GM23248 (cell line): ENCODE measurements around the gene RALBP1. TPM values are rescaled to one million over a fixed set of nuclear protein-coding genes. Genes with fewer than 3 reads are reported as not detected.

ENCODE experiments used
- DNase-seq: peaks from one replicate; pipeline ENCODE4 v3.0.0-alpha.2; 2015
- H2AFZ ChIP-seq: fragments of 200-600 bp; sonication (generic); 2 replicates; pipeline ENCODE4 v1.6.1; 2016; ENCODE audit warnings: antibody characterized with exemption
- H3F3A ChIP-seq: fragments of 200-600 bp; sonication (generic); 2 replicates; pipeline ENCODE4 v1.6.1; 2016; ENCODE audit warnings: mild to moderate bottlenecking, antibody characterized with exemption, mixed run types; ENCODE audit not compliant: insufficient read depth
- H3K27ac ChIP-seq: fragments of 200-600 bp; sonication (generic); 2 replicates; pipeline ENCODE4 v1.5.1; 2016; ENCODE audit warnings: mild to moderate bottlenecking
- H3K27me3 ChIP-seq: fragments of 200-600 bp; sonication (generic); replicated peaks from 2 replicates; pipeline ENCODE4 v1.6.1; 2016; ENCODE audit warnings: mild to moderate bottlenecking; ENCODE audit not compliant: insufficient read depth
- H3K36me3 ChIP-seq: fragments of 200-600 bp; sonication (generic); 2 replicates; pipeline ENCODE4 v1.6.1; 2016; ENCODE audit warnings: low read depth, mild to moderate bottlenecking
- H3K4me1 ChIP-seq: fragments of 200-600 bp; sonication (generic); 2 replicates; pipeline ENCODE4 v1.6.1; 2016; ENCODE audit warnings: mild to moderate bottlenecking; ENCODE audit not compliant: insufficient read depth
- H3K4me2 ChIP-seq: fragments of 200-600 bp; sonication (generic); one replicate; pipeline ENCODE4 v1.6.1; 2016; ENCODE audit warnings: mild to moderate bottlenecking; ENCODE audit not compliant: unreplicated experiment
- H3K4me3 ChIP-seq: fragments of 200-600 bp; sonication (generic); 2 replicates; pipeline ENCODE4 v1.5.1; 2016; ENCODE audit warnings: mild to moderate bottlenecking
- H3K79me2 ChIP-seq: fragments of 200-600 bp; sonication (generic); 2 replicates; pipeline ENCODE4 v1.6.1; 2016; ENCODE audit warnings: mild to moderate bottlenecking; ENCODE audit not compliant: insufficient read depth
- H3K9ac ChIP-seq: fragments of 200-600 bp; sonication (generic); 2 replicates; pipeline ENCODE4 v1.6.1; 2016; ENCODE audit warnings: mild to moderate bottlenecking
- H3K9me2 ChIP-seq: fragments of 200-600 bp; sonication (generic); 2 replicates; pipeline ENCODE4 v1.6.1; 2016; ENCODE audit warnings: mixed run types, mild to moderate bottlenecking, moderate library complexity; ENCODE audit not compliant: insufficient read depth
- H3K9me3 ChIP-seq: fragments of 200-600 bp; sonication (generic); one replicate; pipeline ENCODE4 v1.6.1; 2017; ENCODE audit warnings: low read depth
- H4K20me1 ChIP-seq: fragments of 200-600 bp; sonication (generic); 2 replicates; pipeline ENCODE4 v1.6.0; 2016; ENCODE audit not compliant: insufficient read depth
- EZH2 ChIP-seq: fragments of 200-600 bp; sonication (generic); IDR thresholded peaks from 2 replicates; pipeline ENCODE4 v1.6.1; 2018; ENCODE audit warnings: antibody characterized with exemption, mild to moderate bottlenecking; ENCODE audit not compliant: insufficient read depth, poor library complexity, severe bottlenecking
- EZH2phosphoT487 ChIP-seq: fragments of 200-600 bp; sonication (generic); IDR thresholded peaks from 2 replicates; pipeline ENCODE4 v1.6.1; 2018; ENCODE audit warnings: antibody characterized with exemption, moderate library complexity, mild to moderate bottlenecking, low read depth; ENCODE audit not compliant: insufficient read depth
- WGBS, 2 experiments: methylation state at CpG; one replicate each; pipeline ENCODE4 v1.1.6; 2015 to 2017; ENCODE audit warnings: low lambda C conversion rate in 2 of 2, low coverage in 1 of 2; ENCODE audit errors: missing lambda C conversion rate in 2 of 2; 5-methylcytosine and 5-hydroxymethylcytosine counted together
- in situ Hi-C: fragments of 300-500 bp; cut with MboI; formaldehyde crosslinking; loops from 2 replicates; pipeline ENCODE4 v1.15.0; 2020
- polyA plus RNA-seq: library from polyadenylated mRNA; unstranded; fragments of >200 nt; fragmentation: Nextera tagmentation; extraction: Ambion mirVana; gene quantifications from 2 replicates; pipeline ENCODE4 v1.2.1, GENCODE V29; 2016
- total RNA-seq: library from RNA; depleted of rRNA; stranded (reverse); fragments of >200 nt; shearing (Covaris generic); gene quantifications from 2 replicates; pipeline ENCODE4 v1.2.3, GENCODE V29; 2014

Gene RALBP1
- total and polyA plus RNA-seq, 2 experiments from 2014 or later, result 44.7 to 83.9 TPM

DNA sequence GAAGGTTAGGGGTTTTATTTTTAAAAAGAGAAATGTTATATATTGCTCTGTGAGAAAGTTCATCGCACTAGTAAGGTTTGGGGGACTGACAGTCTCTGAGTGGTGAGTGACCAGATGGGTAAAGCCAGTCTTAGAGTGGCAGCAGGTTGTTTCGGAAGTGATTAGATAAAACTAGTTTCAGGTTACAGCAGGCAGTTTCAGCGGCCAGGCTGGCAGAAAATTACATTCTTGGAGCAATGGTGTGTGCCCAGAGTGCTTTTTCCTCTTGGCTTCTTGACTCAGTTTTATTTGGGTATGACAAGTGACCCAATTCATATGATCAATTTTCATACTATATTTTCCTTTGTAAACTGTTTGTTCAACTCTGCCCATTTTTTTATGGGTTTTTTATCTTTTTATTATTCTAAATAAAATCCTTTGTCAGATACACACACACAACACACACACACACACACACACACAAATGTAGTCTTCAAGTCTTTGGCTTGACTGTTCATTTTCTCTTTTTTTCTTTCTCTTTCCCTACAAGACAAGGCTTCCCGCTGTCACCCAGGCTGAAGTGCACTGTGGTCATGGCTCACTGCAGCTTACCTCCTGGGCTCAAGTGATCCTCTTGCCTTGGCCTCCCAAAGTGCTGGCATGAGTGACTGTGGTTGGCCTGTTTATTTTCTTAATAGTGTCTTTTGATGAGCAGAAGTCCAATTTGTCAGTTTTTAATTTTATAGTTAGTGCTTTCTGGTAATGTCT lies 30.9 kb downstream of the RALBP1 start:
- H3K9ac ChIP-seq, result no peak overlapping the region
- WGBS, 2 experiments, result 73 to 76% methylated on average over 4 of the region's 4 CpGs
- no peaks in the 10 kb centered on the region for H3K27me3 ChIP-seq
- peaks cover 100% of the 10 kb centered on the region for H3K79me2 ChIP-seq
- no peaks in the 10 kb centered on the region for H3K9me2 ChIP-seq
- peaks cover 7% of the 10 kb centered on the region; the same call in 1 of the 2 replicates for H4K20me1 ChIP-seq
- no peak for TF ChIP-seq EZH2phosphoT487
- TF ChIP-seq EZH2, result no peak
- 0 out of 2 replicates have a peak, but pooled peaks cover 6% of the 10 kb centered on the region for H3K4me1 ChIP-seq
- in situ Hi-C loops, result no loop called here
- no peaks in the 10 kb centered on the region for H3F3A ChIP-seq
- H3K9me3 ChIP-seq, result no peaks in the 10 kb centered on the region
- H3K36me3 ChIP-seq, result no peaks in the 10 kb centered on the region
- DNase-seq, result peak; percentile 21
- H3K4me2 ChIP-seq, result no peak overlapping the region
- no peak overlapping the region for H2AFZ ChIP-seq
- H3K27ac ChIP-seq, result no peak overlapping the region
- no peak overlapping the region for H3K4me3 ChIP-seq

DNA sequence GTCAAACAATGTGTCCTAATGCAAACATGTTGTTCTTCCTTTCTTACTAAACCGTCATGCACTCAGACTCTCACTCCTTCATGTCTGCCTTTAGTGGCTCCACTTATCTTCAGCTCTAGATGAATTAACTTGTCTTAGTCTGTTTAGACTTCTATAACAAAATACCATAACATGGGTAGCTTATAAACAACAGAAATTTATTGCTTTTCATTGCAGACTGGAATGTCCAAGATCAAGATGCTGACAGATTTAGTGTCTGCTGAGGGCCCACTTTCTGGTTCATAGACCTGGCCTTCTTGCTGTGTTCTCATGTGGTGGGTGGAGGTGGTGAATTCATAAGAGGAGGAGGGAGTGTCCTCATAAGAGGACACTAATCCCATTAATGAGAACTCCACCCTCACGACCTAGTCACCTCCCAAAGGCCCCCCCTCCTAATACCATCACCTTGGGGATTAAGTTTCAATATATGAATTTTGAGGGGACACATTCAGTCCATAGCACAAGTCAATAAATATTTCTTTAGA lies 32.3 kb downstream of the RALBP1 start:
- H3K27ac ChIP-seq, result no peak overlapping the region

DNA sequence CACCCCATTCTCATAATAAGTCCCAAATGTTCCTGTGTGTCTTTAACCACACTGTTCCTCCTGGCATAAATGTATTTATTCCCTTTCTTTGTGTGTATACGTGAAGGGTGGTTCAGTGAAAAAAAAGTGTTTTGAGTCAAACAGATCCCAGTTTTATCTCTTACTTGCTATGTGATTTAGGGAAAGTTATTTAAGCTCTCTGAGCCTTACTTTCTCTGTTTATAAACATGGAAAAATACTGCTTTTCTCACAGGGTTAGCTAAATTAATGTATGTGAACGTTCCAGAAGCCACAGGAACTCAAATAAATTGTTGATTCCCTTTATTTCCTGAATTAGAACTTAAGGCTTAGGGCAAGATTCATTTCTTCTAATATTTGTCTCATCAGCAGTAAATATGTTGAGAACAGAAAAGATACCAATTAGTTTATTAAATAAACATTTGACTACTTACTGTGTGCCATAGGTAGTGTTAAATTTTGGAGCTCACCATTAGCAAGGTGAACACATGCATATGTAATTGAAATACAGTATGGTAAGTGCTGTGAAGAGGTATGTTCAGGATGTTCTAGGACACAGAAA lies 33.2 kb downstream of the RALBP1 start:
- no peak for DNase-seq

More for the DNA sequence above, 32.3 kb downstream of the RALBP1 start:
- TF ChIP-seq EZH2phosphoT487, result no peak
- no peak for TF ChIP-seq EZH2
- no peaks in the 10 kb centered on the region for H3K36me3 ChIP-seq
- DNase-seq, result no peak
- H3K4me1 ChIP-seq, result 0 out of 2 replicates have a peak, but pooled peaks cover 6% of the 10 kb centered on the region
- H3K4me2 ChIP-seq, result no peak overlapping the region
- no peaks in the 10 kb centered on the region for H3K27me3 ChIP-seq
- in situ Hi-C loops, result no loop called here
- H3K79me2 ChIP-seq, result peaks cover 100% of the 10 kb centered on the region
- H3K9ac ChIP-seq, result no peak overlapping the region
- H3K9me2 ChIP-seq, result no peaks in the 10 kb centered on the region
- H2AFZ ChIP-seq, result no peak overlapping the region
- 92 to 96% methylated on average over 2 of the region's 2 CpGs for WGBS, 2 experiments
- H4K20me1 ChIP-seq, result peaks cover 7% of the 10 kb centered on the region; the same call in 1 of the 2 replicates
- no peaks in the 10 kb centered on the region for H3K9me3 ChIP-seq
- H3K4me3 ChIP-seq, result no peak overlapping the region
- H3F3A ChIP-seq, result no peaks in the 10 kb centered on the region

DNA sequence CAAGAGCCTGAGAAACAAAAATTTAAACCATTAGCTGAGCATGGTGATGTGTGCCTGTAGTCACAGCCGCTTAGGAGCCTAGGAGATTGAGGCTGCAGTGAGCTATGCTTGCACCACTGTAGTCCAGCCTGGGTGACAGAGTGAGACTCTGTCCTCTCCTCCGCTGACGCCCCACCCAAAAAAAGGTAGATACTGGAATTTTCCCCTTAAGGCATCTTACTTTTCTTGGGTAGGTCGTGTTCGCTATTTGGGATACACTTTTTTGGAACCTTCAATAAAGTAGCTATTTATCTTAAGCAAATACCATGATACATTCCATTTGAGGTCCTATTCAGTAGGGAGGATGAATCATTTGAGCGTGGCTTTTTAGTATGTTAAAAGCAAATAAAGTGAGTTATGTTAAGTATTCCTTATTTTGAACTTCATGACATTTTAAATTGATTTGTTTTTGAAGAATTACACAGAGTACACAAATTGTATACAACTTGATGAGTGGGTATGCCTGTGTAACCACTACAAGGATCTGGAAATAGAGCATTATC lies 38.7 kb downstream of the RALBP1 start:
- peak; percentile 69 for DNase-seq
- Histone ChIP-seq H3K79me2 (peaks cover 78% of the 10 kb centered on the region), H3K36me3 (no peaks in the 10 kb centered on the region), H4K20me1 (0 out of 2 replicates have a peak, but pooled peaks cover 3% of the 10 kb centered on the region), H2AFZ (no peak overlapping the region), H3K27me3 (no peaks in the 10 kb centered on the region), H3K9ac (no peak overlapping the region), H3K4me1 (peaks cover 24% of the 10 kb centered on the region), H3K9me2 (no peaks in the 10 kb centered on the region), H3K9me3 (no peaks in the 10 kb centered on the region), H3F3A (peaks cover 14% of the 10 kb centered on the region), H3K4me2 (peak overlapping the region; percentile 32), H3K4me3 (no peak overlapping the region), H3K27ac (0 out of 2 replicates have a peak overlapping the region, but pooled peaks have one; percentile 19)
- no peak for TF ChIP-seq EZH2phosphoT487
- no peak for TF ChIP-seq EZH2
- 78 to 85% methylated on average over 6 of the region's 6 CpGs for WGBS, 2 experiments
- in situ Hi-C loops, result no loop called here

More for the DNA sequence above, 33.2 kb downstream of the RALBP1 start:
- no peak overlapping the region for H2AFZ ChIP-seq
- H4K20me1 ChIP-seq, result peaks cover 7% of the 10 kb centered on the region; the same call in 1 of the 2 replicates
- no peaks in the 10 kb centered on the region for H3K36me3 ChIP-seq
- H3K4me1 ChIP-seq, result 0 out of 2 replicates have a peak, but pooled peaks cover 6% of the 10 kb centered on the region
- no peaks in the 10 kb centered on the region for H3K27me3 ChIP-seq
- H3K4me3 ChIP-seq, result no peak overlapping the region
- no peak overlapping the region for H3K4me2 ChIP-seq
- H3K9me2 ChIP-seq, result no peaks in the 10 kb centered on the region
- TF ChIP-seq EZH2, result no peak
- TF ChIP-seq EZH2phosphoT487, result no peak
- H3K79me2 ChIP-seq, result peaks cover 99% of the 10 kb centered on the region
- peaks cover 1% of the 10 kb centered on the region for H3F3A ChIP-seq
- in situ Hi-C loops, result no loop called here
- H3K9ac ChIP-seq, result no peak overlapping the region
- H3K27ac ChIP-seq, result no peak overlapping the region
- 89 to 96% methylated on average over 2 of the region's 2 CpGs for WGBS, 2 experiments
- H3K9me3 ChIP-seq, result no peaks in the 10 kb centered on the region
